Measurements from ENCODE around the gene LRBA. TPM values are rescaled to one million over a fixed set of nuclear protein-coding genes. Genes with fewer than 3 reads are reported as not detected.

LRBA gene
- total and polyA plus RNA-seq, 9 of the 15 experiments (the other 6 are each of a cell fraction or from before 2014, with no cell fraction given): 24.2 to 88.7 (median 59.7) TPM

DNA sequence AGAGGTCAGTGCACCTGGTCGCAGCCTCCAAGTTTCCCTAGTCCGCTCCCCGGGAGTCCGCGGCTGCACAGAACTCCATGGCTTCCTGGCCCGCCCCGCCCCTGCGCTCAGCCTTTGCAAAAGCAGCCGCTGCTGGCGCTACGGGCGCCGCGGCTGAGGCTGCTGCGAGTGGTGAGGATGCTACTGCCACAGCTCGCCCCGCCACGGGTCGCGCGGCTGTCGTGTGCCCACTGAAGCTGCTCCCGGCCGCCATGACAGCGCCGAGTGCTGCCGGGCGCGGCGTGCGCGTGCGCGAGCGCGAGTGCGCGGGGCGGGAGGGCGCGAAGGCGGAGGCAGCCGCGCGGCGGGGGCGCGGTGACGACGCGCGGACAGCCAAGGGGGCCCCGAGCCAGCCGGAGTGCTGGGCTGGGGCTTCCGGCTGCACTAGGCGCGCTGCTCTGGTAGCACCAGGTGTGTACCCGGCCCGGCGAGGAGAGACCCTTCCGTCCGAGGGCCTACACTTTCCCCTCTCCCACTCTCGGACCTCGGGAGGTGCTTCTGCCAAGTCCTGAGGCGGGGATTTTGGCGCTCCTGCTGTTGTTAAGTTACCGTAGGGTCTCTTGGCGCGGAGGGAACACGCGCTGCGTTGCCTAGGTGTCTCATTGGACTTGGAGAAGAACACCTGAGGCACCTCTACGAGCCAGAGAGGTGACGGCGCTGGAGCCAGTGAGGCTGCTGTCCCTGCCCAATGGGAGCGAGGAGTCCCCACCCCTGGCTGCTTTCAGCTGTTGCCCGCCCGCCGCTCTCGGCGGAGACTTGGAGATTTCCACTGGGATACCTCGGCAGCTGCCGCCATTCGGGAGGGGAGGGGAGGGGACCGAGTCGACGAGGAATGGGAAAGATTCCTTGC lies 619 bp upstream of the LRBA start (continued):
- TF ChIP-seq ZNF274 (IDR thresholded peaks at IDR 0.05; ENCODE audit: borderline replicate concordance, low read depth, low read length) (no peak), KDM4B (IDR thresholded peaks at IDR 0.05; ENCODE audit: borderline replicate concordance in 2 of 2, low read depth in 1 of 2) (no peak), MCM5 (IDR thresholded peaks at IDR 0.05; ENCODE audit: low read depth) (no peak), TAL1 (IDR thresholded peaks at IDR 0.05) (no peak), PML (IDR thresholded peaks at IDR 0.05; ENCODE audit: low read length) (peak; percentile 37), TBP (optimal IDR thresholded peaks at IDR 0.05; ENCODE audit: low read depth, low read length) (peak; percentile 65), HNRNPH1 (optimal IDR thresholded peaks at IDR 0.05; ENCODE audit: low read depth, low read length) (no peak), HOXB6 (CRISPR knock-in tag; IDR thresholded peaks at IDR 0.05; ENCODE audit: borderline replicate concordance) (no peak), ZNF282 (CRISPR knock-in tag; IDR thresholded peaks at IDR 0.05) (no peak), CEBPB (tag; IDR thresholded peaks at IDR 0.05) (no peak), KAT8 (IDR thresholded peaks at IDR 0.05; ENCODE audit: low read depth) (no peak), ZNF253 (CRISPR knock-in tag; conservative IDR thresholded peaks at IDR 0.05) (no peak), ZNF165 (CRISPR knock-in tag; IDR thresholded peaks at IDR 0.05; ENCODE audit: borderline replicate concordance) (no peak), ZNF717 (CRISPR knock-in tag; IDR thresholded peaks at IDR 0.05) (no peak), RHOXF2B (CRISPR knock-in tag; conservative IDR thresholded peaks at IDR 0.05) (no peak), TGIF2 (CRISPR knock-in tag; IDR thresholded peaks at IDR 0.05) (no peak), FOXJ2 (tag; IDR thresholded peaks at IDR 0.05) (no peak), ZNF143 (CRISPR knock-in tag; IDR thresholded peaks at IDR 0.05) (no peak), FIP1L1 (IDR thresholded peaks at IDR 0.05; ENCODE audit: low read depth, low read length, poor library complexity, severe bottlenecking) (peak; percentile 49), YBX1 (IDR thresholded peaks at IDR 0.05) (no peak), LCOR (CRISPR knock-in tag; IDR thresholded peaks at IDR 0.05) (no peak)
- TF ChIP-seq, protein P1, sequence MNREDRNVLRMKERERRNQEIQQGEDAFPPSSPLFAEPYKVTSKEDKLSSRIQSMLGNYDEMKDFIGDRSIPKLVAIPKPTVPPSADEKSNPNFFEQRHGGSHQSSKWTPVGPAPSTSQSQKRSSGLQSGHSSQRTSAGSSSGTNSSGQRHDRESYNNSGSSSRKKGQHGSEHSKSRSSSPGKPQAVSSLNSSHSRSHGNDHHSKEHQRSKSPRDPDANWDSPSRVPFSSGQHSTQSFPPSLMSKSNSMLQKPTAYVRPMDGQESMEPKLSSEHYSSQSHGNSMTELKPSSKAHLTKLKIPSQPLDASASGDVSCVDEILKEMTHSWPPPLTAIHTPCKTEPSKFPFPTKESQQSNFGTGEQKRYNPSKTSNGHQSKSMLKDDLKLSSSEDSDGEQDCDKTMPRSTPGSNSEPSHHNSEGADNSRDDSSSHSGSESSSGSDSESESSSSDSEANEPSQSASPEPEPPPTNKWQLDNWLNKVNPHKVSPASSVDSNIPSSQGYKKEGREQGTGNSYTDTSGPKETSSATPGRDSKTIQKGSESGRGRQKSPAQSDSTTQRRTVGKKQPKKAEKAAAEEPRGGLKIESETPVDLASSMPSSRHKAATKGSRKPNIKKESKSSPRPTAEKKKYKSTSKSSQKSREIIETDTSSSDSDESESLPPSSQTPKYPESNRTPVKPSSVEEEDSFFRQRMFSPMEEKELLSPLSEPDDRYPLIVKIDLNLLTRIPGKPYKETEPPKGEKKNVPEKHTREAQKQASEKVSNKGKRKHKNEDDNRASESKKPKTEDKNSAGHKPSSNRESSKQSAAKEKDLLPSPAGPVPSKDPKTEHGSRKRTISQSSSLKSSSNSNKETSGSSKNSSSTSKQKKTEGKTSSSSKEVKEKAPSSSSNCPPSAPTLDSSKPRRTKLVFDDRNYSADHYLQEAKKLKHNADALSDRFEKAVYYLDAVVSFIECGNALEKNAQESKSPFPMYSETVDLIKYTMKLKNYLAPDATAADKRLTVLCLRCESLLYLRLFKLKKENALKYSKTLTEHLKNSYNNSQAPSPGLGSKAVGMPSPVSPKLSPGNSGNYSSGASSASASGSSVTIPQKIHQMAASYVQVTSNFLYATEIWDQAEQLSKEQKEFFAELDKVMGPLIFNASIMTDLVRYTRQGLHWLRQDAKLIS (CRISPR knock-in tag; IDR thresholded peaks at IDR 0.05): peak; percentile 62; the same call in 1 of the 2 replicates
- TF ChIP-seq, protein P2, sequence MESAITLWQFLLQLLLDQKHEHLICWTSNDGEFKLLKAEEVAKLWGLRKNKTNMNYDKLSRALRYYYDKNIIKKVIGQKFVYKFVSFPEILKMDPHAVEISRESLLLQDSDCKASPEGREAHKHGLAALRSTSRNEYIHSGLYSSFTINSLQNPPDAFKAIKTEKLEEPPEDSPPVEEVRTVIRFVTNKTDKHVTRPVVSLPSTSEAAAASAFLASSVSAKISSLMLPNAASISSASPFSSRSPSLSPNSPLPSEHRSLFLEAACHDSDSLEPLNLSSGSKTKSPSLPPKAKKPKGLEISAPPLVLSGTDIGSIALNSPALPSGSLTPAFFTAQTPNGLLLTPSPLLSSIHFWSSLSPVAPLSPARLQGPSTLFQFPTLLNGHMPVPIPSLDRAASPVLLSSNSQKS (CRISPR knock-in tag; IDR thresholded peaks at IDR 0.05): no peak
- TF ChIP-seq, protein P3, sequence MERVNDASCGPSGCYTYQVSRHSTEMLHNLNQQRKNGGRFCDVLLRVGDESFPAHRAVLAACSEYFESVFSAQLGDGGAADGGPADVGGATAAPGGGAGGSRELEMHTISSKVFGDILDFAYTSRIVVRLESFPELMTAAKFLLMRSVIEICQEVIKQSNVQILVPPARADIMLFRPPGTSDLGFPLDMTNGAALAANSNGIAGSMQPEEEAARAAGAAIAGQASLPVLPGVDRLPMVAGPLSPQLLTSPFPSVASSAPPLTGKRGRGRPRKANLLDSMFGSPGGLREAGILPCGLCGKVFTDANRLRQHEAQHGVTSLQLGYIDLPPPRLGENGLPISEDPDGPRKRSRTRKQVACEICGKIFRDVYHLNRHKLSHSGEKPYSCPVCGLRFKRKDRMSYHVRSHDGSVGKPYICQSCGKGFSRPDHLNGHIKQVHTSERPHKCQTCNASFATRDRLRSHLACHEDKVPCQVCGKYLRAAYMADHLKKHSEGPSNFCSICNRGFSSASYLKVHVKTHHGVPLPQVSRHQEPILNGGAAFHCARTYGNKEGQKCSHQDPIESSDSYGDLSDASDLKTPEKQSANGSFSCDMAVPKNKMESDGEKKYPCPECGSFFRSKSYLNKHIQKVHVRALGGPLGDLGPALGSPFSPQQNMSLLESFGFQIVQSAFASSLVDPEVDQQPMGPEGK (CRISPR knock-in tag; IDR thresholded peaks at IDR 0.05; ENCODE audit: borderline replicate concordance): no peak

Data from K562 (cell line).